Right lobe of liver (tissue), 4 donors: ENCODE measurements around the gene GREB1.

Experiments used
- POLR2A ChIP-seq: fragments of 450-650 bp; IDR thresholded peaks from one replicate; pipeline ENCODE4 v1.6.1; 2017; ENCODE audit warnings: antibody characterized with exemption, mild to moderate bottlenecking
- TF ChIP-seq, protein P1 (sequence below), 4 donors: fragments of 200-600 bp in 3 of 4; fragments of 450-650 bp in 1 of 4; IDR thresholded peaks; one replicate each; pipeline versions ENCODE4 v1.5.1 to v1.8.0; 2016 to 2022; ENCODE audit warnings: antibody characterized with exemption in 4 of 4, mild to moderate bottlenecking in 2 of 4
- donor health status: DM: no; HTN: no; CAD: no.
- donor health status: DM: no; HTN: no; CAD: no.
- donor health status: DM: no; HTN: yes; CAD: no.

DNA sequence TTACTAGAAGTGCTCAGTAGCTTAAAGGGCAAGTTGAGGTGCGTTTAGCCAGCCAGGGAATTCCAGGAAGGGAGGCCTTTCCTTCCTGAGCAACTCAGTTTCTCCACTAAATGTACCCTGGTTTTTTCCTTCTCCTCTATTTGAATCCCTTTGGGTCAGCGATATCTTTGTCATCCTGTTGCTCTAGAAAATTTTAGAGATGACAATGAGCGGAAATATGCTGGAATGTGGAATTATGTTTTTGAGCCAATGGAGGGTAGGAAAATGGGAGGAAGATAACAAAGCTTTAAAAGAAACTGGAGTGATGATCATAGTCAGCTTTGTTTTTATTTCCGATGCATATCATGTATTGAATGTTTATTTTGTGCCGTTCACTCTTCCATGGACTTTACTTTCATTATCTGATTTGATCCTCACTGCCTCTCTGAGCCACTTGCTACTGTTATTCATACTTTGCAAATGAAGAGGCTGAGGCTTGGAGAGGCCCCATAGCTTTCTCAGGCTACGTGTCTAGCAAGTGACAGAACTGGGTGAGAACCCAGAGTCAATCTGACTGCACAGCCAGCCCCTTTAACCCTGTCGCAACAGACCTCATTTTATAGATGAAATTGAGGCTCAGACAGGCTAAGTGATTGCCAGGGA is 68.8 kb downstream of the GREB1 start:
- TF ChIP-seq, protein P1, sequence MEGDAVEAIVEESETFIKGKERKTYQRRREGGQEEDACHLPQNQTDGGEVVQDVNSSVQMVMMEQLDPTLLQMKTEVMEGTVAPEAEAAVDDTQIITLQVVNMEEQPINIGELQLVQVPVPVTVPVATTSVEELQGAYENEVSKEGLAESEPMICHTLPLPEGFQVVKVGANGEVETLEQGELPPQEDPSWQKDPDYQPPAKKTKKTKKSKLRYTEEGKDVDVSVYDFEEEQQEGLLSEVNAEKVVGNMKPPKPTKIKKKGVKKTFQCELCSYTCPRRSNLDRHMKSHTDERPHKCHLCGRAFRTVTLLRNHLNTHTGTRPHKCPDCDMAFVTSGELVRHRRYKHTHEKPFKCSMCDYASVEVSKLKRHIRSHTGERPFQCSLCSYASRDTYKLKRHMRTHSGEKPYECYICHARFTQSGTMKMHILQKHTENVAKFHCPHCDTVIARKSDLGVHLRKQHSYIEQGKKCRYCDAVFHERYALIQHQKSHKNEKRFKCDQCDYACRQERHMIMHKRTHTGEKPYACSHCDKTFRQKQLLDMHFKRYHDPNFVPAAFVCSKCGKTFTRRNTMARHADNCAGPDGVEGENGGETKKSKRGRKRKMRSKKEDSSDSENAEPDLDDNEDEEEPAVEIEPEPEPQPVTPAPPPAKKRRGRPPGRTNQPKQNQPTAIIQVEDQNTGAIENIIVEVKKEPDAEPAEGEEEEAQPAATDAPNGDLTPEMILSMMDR (IDR thresholded peaks at IDR 0.05) = no peak
- TF ChIP-seq POLR2A = no peak
